Measurements from ENCODE around the gene GALK1. TPM values are rescaled to one million over a fixed set of nuclear protein-coding genes. Genes with fewer than 3 reads are reported as not detected.

GALK1 gene
- total and polyA plus RNA-seq, 2 of the 13 experiments (the other 11 are each of a cell fraction or from before 2014, with no cell fraction given) = 59.9 to 93.6 TPM

DNA sequence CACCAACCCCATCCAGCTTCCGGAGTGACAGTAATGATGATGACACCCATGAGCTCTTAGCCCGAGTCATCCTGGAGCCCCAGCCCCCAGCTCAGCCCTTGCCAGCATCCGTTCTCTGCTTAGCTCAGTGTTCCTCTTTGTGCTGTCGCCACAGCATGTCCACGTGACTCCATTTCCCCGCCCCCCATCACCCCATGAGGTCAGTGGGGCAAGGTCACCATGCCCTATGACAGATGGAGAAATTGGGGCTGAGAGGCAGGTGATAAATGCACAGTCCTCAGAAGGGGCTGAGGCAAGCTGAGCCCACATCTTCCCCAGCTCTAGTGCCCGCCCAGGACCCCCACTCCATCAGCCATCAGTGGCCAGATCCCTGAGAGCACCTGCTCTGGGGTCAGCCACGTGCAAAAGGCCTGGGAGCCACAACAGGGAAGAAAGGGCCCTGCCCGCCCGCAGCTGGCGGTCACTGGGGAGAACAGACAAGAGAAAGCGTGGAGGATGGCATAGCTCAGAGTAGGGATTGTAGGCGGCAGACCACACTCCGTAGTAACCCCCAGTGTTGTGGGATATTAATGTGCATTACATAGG lies 26.7 kb downstream of the GALK1 start (continued):
- TF ChIP-seq, protein P1, sequence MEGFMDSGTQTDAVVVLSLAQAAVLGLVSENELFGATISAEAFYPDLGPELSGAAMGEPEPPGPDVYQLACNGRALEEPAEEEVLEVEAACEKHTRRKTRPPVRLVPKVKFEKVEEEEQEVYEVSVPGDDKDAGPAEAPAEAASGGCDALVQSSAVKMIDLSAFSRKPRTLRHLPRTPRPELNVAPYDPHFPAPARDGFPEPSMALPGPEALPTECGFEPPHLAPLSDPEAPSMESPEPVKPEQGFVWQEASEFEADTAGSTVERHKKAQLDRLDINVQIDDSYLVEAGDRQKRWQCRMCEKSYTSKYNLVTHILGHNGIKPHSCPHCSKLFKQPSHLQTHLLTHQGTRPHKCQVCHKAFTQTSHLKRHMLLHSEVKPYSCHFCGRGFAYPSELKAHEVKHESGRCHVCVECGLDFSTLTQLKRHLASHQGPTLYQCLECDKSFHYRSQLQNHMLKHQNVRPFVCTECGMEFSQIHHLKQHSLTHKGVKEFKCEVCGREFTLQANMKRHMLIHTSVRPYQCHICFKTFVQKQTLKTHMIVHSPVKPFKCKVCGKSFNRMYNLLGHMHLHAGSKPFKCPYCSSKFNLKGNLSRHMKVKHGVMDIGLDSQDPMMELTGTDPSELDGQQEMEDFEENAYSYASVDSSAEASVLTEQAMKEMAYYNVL (CRISPR knock-in tag; IDR thresholded peaks at IDR 0.05; ENCODE audit: borderline replicate concordance) = no peak
- TF ChIP-seq ZBTB3 (CRISPR knock-in tag; IDR thresholded peaks at IDR 0.05; ENCODE audit: borderline replicate concordance, low read depth) (no peak), ETV5 (CRISPR knock-in tag; IDR thresholded peaks at IDR 0.05; ENCODE audit: borderline replicate concordance) (peak; percentile 36; the same call in 1 of the 2 replicates), ZNF296 (CRISPR knock-in tag; conservative IDR thresholded peaks at IDR 0.05) (no peak), SRY (CRISPR knock-in tag; IDR thresholded peaks at IDR 0.05) (no peak), TMF1 (CRISPR knock-in tag; IDR thresholded peaks at IDR 0.05; ENCODE audit: low read depth) (no peak), CBX1 (IDR thresholded peaks at IDR 0.05; ENCODE audit: low read depth) (no peak), MZF1 (CRISPR knock-in tag; IDR thresholded peaks at IDR 0.05; ENCODE audit: borderline replicate concordance) (no peak), KMT2B (CRISPR knock-in tag; IDR thresholded peaks at IDR 0.05) (no peak), ZFX (CRISPR knock-in tag; IDR thresholded peaks at IDR 0.05; ENCODE audit: low read depth) (peak; percentile 38; the same call in 1 of the 2 replicates), ZMYM2 (CRISPR knock-in tag; IDR thresholded peaks at IDR 0.05) (no peak), ZNF879 (CRISPR knock-in tag; IDR thresholded peaks at IDR 0.05) (no peak), KDM6A (CRISPR knock-in tag; IDR thresholded peaks at IDR 0.05; ENCODE audit: low read depth) (no peak), SP1 (IDR thresholded peaks at IDR 0.05) (no peak), SP1 (CRISPR knock-in tag; IDR thresholded peaks at IDR 0.05) (peak; percentile 57), ZBTB1 (CRISPR knock-in tag; IDR thresholded peaks at IDR 0.05; ENCODE audit: borderline replicate concordance) (no peak), ZNF839 (CRISPR knock-in tag; IDR thresholded peaks at IDR 0.05; ENCODE audit: borderline replicate concordance) (no peak), ZNF234 (CRISPR knock-in tag; conservative IDR thresholded peaks at IDR 0.05) (no peak), NFKB2 (CRISPR knock-in tag; IDR thresholded peaks at IDR 0.05; ENCODE audit: borderline replicate concordance) (0 out of 2 replicates have a peak, but pooled peaks have one; percentile 36), MED13 (CRISPR knock-in tag; IDR thresholded peaks at IDR 0.05) (no peak), ZEB1 (IDR thresholded peaks at IDR 0.05; ENCODE audit: insufficient replicate concordance, low read depth) (no peak), ZNF354B (CRISPR knock-in tag; IDR thresholded peaks at IDR 0.05) (no peak), ZNF17 (CRISPR knock-in tag; IDR thresholded peaks at IDR 0.05) (no peak), ZNF468 (CRISPR knock-in tag; IDR thresholded peaks at IDR 0.05) (no peak), PCBP2 (optimal IDR thresholded peaks at IDR 0.05; ENCODE audit: low read depth, low read length, poor library complexity, severe bottlenecking) (no peak), SNRNP70 (IDR thresholded peaks at IDR 0.05; ENCODE audit: low read depth, low read length) (no peak)
- TF ChIP-seq, protein P2, sequence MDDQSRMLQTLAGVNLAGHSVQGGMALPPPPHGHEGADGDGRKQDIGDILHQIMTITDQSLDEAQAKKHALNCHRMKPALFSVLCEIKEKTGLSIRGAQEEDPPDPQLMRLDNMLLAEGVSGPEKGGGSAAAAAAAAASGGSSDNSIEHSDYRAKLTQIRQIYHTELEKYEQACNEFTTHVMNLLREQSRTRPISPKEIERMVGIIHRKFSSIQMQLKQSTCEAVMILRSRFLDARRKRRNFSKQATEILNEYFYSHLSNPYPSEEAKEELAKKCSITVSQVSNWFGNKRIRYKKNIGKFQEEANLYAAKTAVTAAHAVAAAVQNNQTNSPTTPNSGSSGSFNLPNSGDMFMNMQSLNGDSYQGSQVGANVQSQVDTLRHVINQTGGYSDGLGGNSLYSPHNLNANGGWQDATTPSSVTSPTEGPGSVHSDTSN (CRISPR knock-in tag; IDR thresholded peaks at IDR 0.05; ENCODE audit: borderline replicate concordance) = no peak
- TF ChIP-seq, protein P3, sequence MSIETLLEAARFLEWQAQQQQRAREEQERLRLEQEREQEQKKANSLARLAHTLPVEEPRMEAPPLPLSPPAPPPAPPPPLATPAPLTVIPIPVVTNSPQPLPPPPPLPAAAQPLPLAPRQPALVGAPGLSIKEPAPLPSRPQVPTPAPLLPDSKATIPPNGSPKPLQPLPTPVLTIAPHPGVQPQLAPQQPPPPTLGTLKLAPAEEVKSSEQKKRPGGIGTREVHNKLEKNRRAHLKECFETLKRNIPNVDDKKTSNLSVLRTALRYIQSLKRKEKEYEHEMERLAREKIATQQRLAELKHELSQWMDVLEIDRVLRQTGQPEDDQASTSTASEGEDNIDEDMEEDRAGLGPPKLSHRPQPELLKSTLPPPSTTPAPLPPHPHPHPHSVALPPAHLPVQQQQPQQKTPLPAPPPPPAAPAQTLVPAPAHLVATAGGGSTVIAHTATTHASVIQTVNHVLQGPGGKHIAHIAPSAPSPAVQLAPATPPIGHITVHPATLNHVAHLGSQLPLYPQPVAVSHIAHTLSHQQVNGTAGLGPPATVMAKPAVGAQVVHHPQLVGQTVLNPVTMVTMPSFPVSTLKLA (IDR thresholded peaks at IDR 0.05) = peak; percentile 84
- TF ChIP-seq, protein P4, sequence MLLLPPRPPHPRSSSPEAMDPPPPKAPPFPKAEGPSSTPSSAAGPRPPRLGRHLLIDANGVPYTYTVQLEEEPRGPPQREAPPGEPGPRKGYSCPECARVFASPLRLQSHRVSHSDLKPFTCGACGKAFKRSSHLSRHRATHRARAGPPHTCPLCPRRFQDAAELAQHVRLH (CRISPR knock-in tag; IDR thresholded peaks at IDR 0.05; ENCODE audit: borderline replicate concordance, low read depth) = no peak

Data from HepG2 (cell line).